Measurements from ENCODE around the gene LEF1. TPM values are rescaled to one million over a fixed set of nuclear protein-coding genes. Genes with fewer than 3 reads are reported as not detected.

LEF1 gene
- total and polyA plus RNA-seq, 4 donors = 0.15 to 19.1 (median 3.1) TPM

Other genes with a start within 250 kb of the LEF1 start
- gene CYP2U1, start 237.4 kb downstream of the LEF1 start, total RNA-seq = 10 to 100 TPM; 13.8 to 16.7 TPM
- gene CYP2U1, start 237.4 kb downstream of the LEF1 start, polyA plus RNA-seq = 1 to 10 TPM; 5.3 to 8.5 TPM
- 10 to 100 TPM; 38.2 to 79.2 TPM for gene HADH, start 179.0 kb downstream of the LEF1 start, total RNA-seq
- gene HADH, start 179.0 kb downstream of the LEF1 start, polyA plus RNA-seq = 10 to 100 TPM; 45.4 to 67.6 TPM